H1 (cell line): ENCODE results near the gene DNAJC16. TPM values are rescaled to one million over a fixed set of nuclear protein-coding genes. Genes with fewer than 3 reads are reported as not detected.

Experiments used
- CTCF ChIA-PET: fragments of 300-600 bp; sonication (Branson Sonifier 250); formaldehyde crosslinking; loops from one replicate; lab custom pipeline; 2021; ENCODE audit not compliant: partially characterized antibody; lab: Charles Lee
- POLR2A ChIA-PET: fragments of 300-600 bp; sonication (Branson Sonifier 250); formaldehyde crosslinking; loops from one replicate; lab custom pipeline; 2021; ENCODE audit warnings: inconsistent platforms; ENCODE audit not compliant: partially characterized antibody; lab: Charles Lee
- DNase-seq, 2 experiments: peaks; one replicate each; pipeline versions ENCODE4 v3.0.0 to v3.0.0-alpha.2; 2010 to 2022; ENCODE audit warnings: low spot score in 2 of 2, low read depth in 1 of 2, mixed read lengths in 1 of 2
- FAIRE-seq: peaks from 2 replicates; lab custom pipeline; 2011; peaks lifted over from hg19 to GRCh38; lab: Jason Lieb, UNC
- H2AFZ ChIP-seq: 2 replicates; pipeline ENCODE4 v1.8.1; 2012; ENCODE audit warnings: low read length, inconsistent platforms
- H2AK5ac ChIP-seq: 2 replicates; pipeline ENCODE4 v1.6.1; 2013; ENCODE audit warnings: low read depth, low read length
- H2BK120ac ChIP-seq: replicated peaks from 2 replicates; pipeline ENCODE3; 2013; ENCODE audit warnings: low read depth, low read length, inconsistent platforms
- H2BK12ac ChIP-seq: 2 replicates; pipeline ENCODE4 v1.6.1; 2013; ENCODE audit warnings: low read depth, low read length
- H2BK15ac ChIP-seq: 2 replicates; pipeline ENCODE4 v1.6.1; 2013; ENCODE audit warnings: low read length
- H2BK20ac ChIP-seq: 2 replicates; pipeline ENCODE4 v1.6.1; 2013; ENCODE audit warnings: low read length
- H2BK5ac ChIP-seq: 2 replicates; pipeline ENCODE4 v1.6.1; 2013; ENCODE audit warnings: low read depth, low read length
- H3K14ac ChIP-seq: 2 replicates; pipeline ENCODE4 v1.6.1; 2013; ENCODE audit warnings: inconsistent platforms; ENCODE audit not compliant: insufficient read length
- H3K18ac ChIP-seq: 2 replicates; pipeline ENCODE4 v1.6.1; 2013; ENCODE audit warnings: low read length; ENCODE audit errors: extremely low read depth
- H3K23ac ChIP-seq: 2 replicates; pipeline ENCODE4 v1.6.1; 2013; ENCODE audit warnings: inconsistent platforms; ENCODE audit not compliant: insufficient read length
- H3K23me2 ChIP-seq: 2 replicates; pipeline ENCODE4 v1.6.1; 2013; ENCODE audit warnings: low read depth, low read length
- H3K27ac ChIP-seq: 2 replicates; pipeline ENCODE4 v1.6.1; 2011; ENCODE audit warnings: low read depth, low read length, inconsistent platforms
- H3K27me3 ChIP-seq, 4 experiments: replicated peaks in 1 of 4; 1 replicate in 1 of 4; 2 replicates in 3 of 4; pipeline versions ENCODE4 v1.6.1 to v1.8.1; 2011 to 2013; ENCODE audit warnings: low read length in 3 of 4, mild to moderate bottlenecking in 3 of 4, inconsistent platforms in 2 of 4, mixed read lengths in 2 of 4, moderate library complexity in 1 of 4; ENCODE audit not compliant: control insufficient read depth in 3 of 4, insufficient read depth in 3 of 4; ENCODE audit errors: extremely low read depth in 1 of 4
- H3K36me3 ChIP-seq, 4 experiments: 2 replicates each; pipeline versions ENCODE4 v1.6.1 to v1.8.1; 2011 to 2013; ENCODE audit warnings: mild to moderate bottlenecking in 4 of 4, low read length in 3 of 4, moderate library complexity in 2 of 4, control low read depth in 1 of 4, inconsistent platforms in 1 of 4; ENCODE audit not compliant: insufficient read depth in 4 of 4, control insufficient read depth in 2 of 4
- H3K4ac ChIP-seq: replicated peaks from 2 replicates; pipeline ENCODE3; 2013; ENCODE audit warnings: low read length, low read depth, mixed read lengths, inconsistent platforms; ENCODE audit not compliant: insufficient read length
- H3K4me1 ChIP-seq, 4 experiments: replicated peaks in 1 of 4; 1 replicate in 1 of 4; 2 replicates in 3 of 4; pipeline versions ENCODE4 v1.6.1 to v1.8.1; 2011 to 2013; ENCODE audit warnings: low read length in 3 of 4, inconsistent platforms in 2 of 4, mixed read lengths in 1 of 4; ENCODE audit not compliant: insufficient read depth in 4 of 4, control insufficient read depth in 3 of 4
- H3K4me2 ChIP-seq, 2 experiments: 2 replicates each; pipeline versions ENCODE4 v1.6.1 to v1.8.1; 2011 to 2013; ENCODE audit warnings: low read depth in 2 of 2, low read length in 2 of 2, control low read depth in 1 of 2, inconsistent platforms in 1 of 2, mild to moderate bottlenecking in 1 of 2; ENCODE audit not compliant: insufficient read depth in 1 of 2
- H3K4me3 ChIP-seq, 4 experiments: fragments of 200-600, 300-600 bp in 1 of 4; sonication (generic), shearing (Covaris generic), sonication (Bioruptor Twin) in 1 of 4; 2 replicates each; pipeline versions ENCODE4 v1.5.1 to v1.8.1; 2011 to 2016; ENCODE audit warnings: low read length in 4 of 4, low read depth in 3 of 4, control low read depth in 2 of 4, inconsistent platforms in 2 of 4, mild to moderate bottlenecking in 2 of 4, mixed read lengths in 1 of 4, moderate library complexity in 1 of 4; ENCODE audit not compliant: insufficient read depth in 2 of 4; ENCODE audit errors: extremely low read depth in 1 of 4
- H3K56ac ChIP-seq: replicated peaks from 2 replicates; pipeline ENCODE3; 2013; ENCODE audit warnings: low read depth, mild to moderate bottlenecking, mixed read lengths, low read length, inconsistent platforms; ENCODE audit not compliant: insufficient read length
- H3K79me1 ChIP-seq: 2 replicates; pipeline ENCODE4 v1.6.1; 2013; ENCODE audit warnings: low read depth, low read length, control low read depth
- H3K79me2 ChIP-seq, 2 experiments: 2 replicates each; pipeline versions ENCODE4 v1.6.1 to v1.8.1; 2012 to 2013; ENCODE audit warnings: low read length in 2 of 2, mild to moderate bottlenecking in 2 of 2, inconsistent platforms in 1 of 2; ENCODE audit not compliant: insufficient read depth in 2 of 2, control insufficient read depth in 1 of 2
- H3K9ac ChIP-seq, 4 experiments: replicated peaks in 1 of 4; 1 replicate in 1 of 4; 2 replicates in 3 of 4; pipeline versions ENCODE4 v1.6.1 to v1.8.1; 2011 to 2013; ENCODE audit warnings: low read depth in 3 of 4, low read length in 3 of 4, control low read depth in 2 of 4, mild to moderate bottlenecking in 2 of 4, moderate library complexity in 2 of 4, inconsistent platforms in 1 of 4; ENCODE audit errors: extremely low read depth in 1 of 4
- H3K9me3 ChIP-seq, 2 experiments: 2 replicates each; pipeline versions ENCODE4 v1.6.1 to v1.8.1; 2012 to 2013; ENCODE audit warnings: mild to moderate bottlenecking in 2 of 2, moderate library complexity in 2 of 2, control low read depth in 1 of 2, inconsistent platforms in 1 of 2, low read depth in 1 of 2, low read length in 1 of 2, mixed read lengths in 1 of 2; ENCODE audit not compliant: insufficient read depth in 2 of 2
- H4K20me1 ChIP-seq, 2 experiments: replicated peaks in 1 of 2; 2 replicates each; pipeline versions ENCODE3 to v1.8.1; 2011 to 2013; ENCODE audit warnings: inconsistent platforms in 2 of 2, low read length in 2 of 2, mild to moderate bottlenecking in 1 of 2; ENCODE audit not compliant: insufficient read depth in 2 of 2, control insufficient read depth in 1 of 2
- H4K5ac ChIP-seq: 2 replicates; pipeline ENCODE4 v1.6.1; 2013; ENCODE audit warnings: low read length, low read depth, mixed read lengths, inconsistent platforms; ENCODE audit not compliant: insufficient read length
- H4K8ac ChIP-seq: 2 replicates; pipeline ENCODE4 v1.8.0; 2013; ENCODE audit warnings: mild to moderate bottlenecking, moderate library complexity, low read length, inconsistent platforms; ENCODE audit not compliant: insufficient read depth; ENCODE audit errors: extremely low read depth
- H4K91ac ChIP-seq: replicated peaks from 2 replicates; pipeline ENCODE3; 2013; ENCODE audit warnings: low read length, mixed read lengths, inconsistent platforms; ENCODE audit not compliant: insufficient read length
- BACH1 ChIP-seq: IDR thresholded peaks from 2 replicates; pipeline ENCODE4 v1.6.1; 2012; ENCODE audit warnings: low read length, improper control_type of control experiment
- BRCA1 ChIP-seq: IDR thresholded peaks from 2 replicates; pipeline ENCODE4 v1.6.1; 2012; ENCODE audit warnings: low read depth, low read length, improper control_type of control experiment
- CHD2 ChIP-seq: IDR thresholded peaks from 2 replicates; pipeline ENCODE4 v1.6.1; 2012; ENCODE audit warnings: low read length, improper control_type of control experiment
- CTBP2 ChIP-seq: IDR thresholded peaks from 2 replicates; pipeline ENCODE4 v1.7.0; 2011; ENCODE audit warnings: borderline replicate concordance, mild to moderate bottlenecking, moderate library complexity, mixed read lengths, low read length; ENCODE audit not compliant: insufficient read depth, insufficient read length
- RFX5 ChIP-seq: IDR thresholded peaks from 2 replicates; pipeline ENCODE4 v1.6.1; 2011; ENCODE audit warnings: low read depth, low read length, improper control_type of control experiment, borderline replicate concordance
- RXRA ChIP-seq: IDR thresholded peaks from 2 replicates; pipeline ENCODE4 v1.6.1; 2011; ENCODE audit warnings: low read depth, mild to moderate bottlenecking, low read length, moderate library complexity; ENCODE audit not compliant: insufficient read depth
- SP1 ChIP-seq: IDR thresholded peaks from 2 replicates; pipeline ENCODE4 v1.6.1; 2011; ENCODE audit warnings: low read depth, low read length
- WGBS, 2 experiments: shearing (Covaris generic) in 1 of 2; methylation state at CpG; one replicate each; pipeline versions ENCODE4 v1.1.6 to v1.1.7; 2013 to 2015; ENCODE audit warnings: low lambda C conversion rate in 2 of 2, mixed read lengths in 2 of 2, inconsistent platforms in 1 of 2, low coverage in 1 of 2, missing lambda C conversion rate in 1 of 2; ENCODE audit not compliant: insufficient replicate concordance in 2 of 2, insufficient coverage in 1 of 2, insufficient read length in 1 of 2; ENCODE audit errors: extremely low coverage in 1 of 2, missing lambda C conversion rate in 1 of 2; 5-methylcytosine and 5-hydroxymethylcytosine counted together
- polyA plus RNA-seq, 7 experiments: library from polyadenylated mRNA; depleted of rRNA in 3 of 7; stranded (reverse) in 5 of 7; unstranded in 2 of 7; fragments of >200 nt in 5 of 7; fragments of 200-250 nt in 2 of 7; gene quantifications; 1 replicate in 5 of 7; 2 replicates in 1 of 7; 4 replicates in 1 of 7; pipeline versions ENCODE4 v1.2.1 to v1.2.3, GENCODE V29; 2011 to 2013; ENCODE audit warnings: missing spikeins in 2 of 7, mixed read lengths in 2 of 7
- total RNA-seq: library from RNA; stranded (reverse); fragmentation: NEBNext Ultra II Directional; extraction: Animal tissue kit (Norgen Biotek cat#: 25700); gene quantifications from 2 replicates; pipeline ENCODE4 v1.2.1, GENCODE V29; 2021
- TF ChIP-seq, protein P1 (sequence below): IDR thresholded peaks from 2 replicates; pipeline ENCODE4 v1.6.1; 2011; ENCODE audit warnings: low read depth, mild to moderate bottlenecking, low read length; ENCODE audit not compliant: insufficient read depth

The DNAJC16 gene
- total and polyA plus RNA-seq, 2 of the 8 experiments (the other 6 are each of a cell fraction or from before 2014, with no cell fraction given), result 7.9 to 23.3 TPM

DNA sequence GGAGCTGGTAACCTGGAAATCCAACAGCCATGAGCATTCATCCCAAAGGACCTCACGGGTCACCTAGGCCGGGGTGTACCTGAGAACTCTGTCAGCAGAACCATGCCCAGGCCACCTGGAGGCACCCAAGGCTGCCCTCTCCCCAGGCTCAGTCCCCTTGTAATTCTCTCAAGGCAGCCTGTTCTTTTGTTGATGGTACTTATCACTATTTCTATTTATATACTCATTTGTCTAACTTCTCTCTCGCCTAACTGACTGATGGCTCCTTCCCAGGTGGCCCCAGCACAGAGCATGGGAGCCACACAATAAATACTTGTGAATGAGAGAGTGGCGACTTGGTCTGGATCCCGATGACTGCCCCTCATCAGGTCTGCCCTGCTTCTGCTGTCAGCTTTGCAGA lies 19.4 kb upstream of the DNAJC16 start:
- Histone ChIP-seq H3K4me3 (peak overlapping the region in 1 of 4 experiments; percentile 25; a peak in 1 of 8 replicates), H3K4me1 (peaks cover 13 to 31% (median 23%) of the 10 kb centered on the region in 4 experiments), H3K4me2 (peak overlapping the region in 1 of 2 experiments; percentile 41; a peak in 2 of 4 replicates), H2BK15ac (no peak overlapping the region), H3K27me3 (no peaks in the 10 kb centered on the region), H3K18ac (peak overlapping the region; percentile 48), H3K23ac (no peak overlapping the region), H3K14ac (no peak overlapping the region), H3K4ac (peak overlapping the region; percentile 76), H3K23me2 (no peaks in the 10 kb centered on the region), H2BK5ac (peak overlapping the region; percentile 88; the same call in 1 of the 2 replicates), H4K20me1 (no peaks in the 10 kb centered on the region), H2BK120ac (peak overlapping the region; percentile 36), H2BK12ac (peak overlapping the region; percentile 68; the same call in 1 of the 2 replicates), H4K5ac (peak overlapping the region; percentile 31), H3K27ac (peak overlapping the region; percentile 7; the same call in 1 of the 2 replicates), H4K91ac (peak overlapping the region; percentile 38), H4K8ac (no peak overlapping the region), H3K79me2 (peaks cover 0 to 8% of the 10 kb centered on the region in 2 experiments; a peak in 1 of 4 replicates), H3K9me3 (no peaks in the 10 kb centered on the region), H3K56ac (no peak overlapping the region), H2AK5ac (0 out of 2 replicates have a peak overlapping the region, but pooled peaks have one; percentile 28), H2BK20ac (0 out of 2 replicates have a peak overlapping the region, but pooled peaks have one; percentile 72), H3K36me3 (peaks cover 0 to 6% (median 2%) of the 10 kb centered on the region in 4 experiments; a peak in 3 of 8 replicates), H2AFZ (no peak overlapping the region), H3K79me1 (no peaks in the 10 kb centered on the region; the same call in 1 of the 2 replicates), H3K9ac (no peak overlapping the region)
- 73% methylated on average over 5 of the region's 5 CpGs; no CpG with 5 or more reads in 1 of the 2 experiments for WGBS, 2 experiments
- CTCF ChIA-PET, result no interaction called here
- POLR2A ChIA-PET, result interaction anchor here (1.0 kb wide), 1 partner anchor 11 kb away, joined by 4 read pairs; no protein-coding TSS in a partner anchor
- DNase-seq (no peak), FAIRE-seq (no peak)
- TF ChIP-seq BRCA1 (no peak), RFX5 (no peak), CTBP2 (no peak), CHD2 (no peak), BACH1 (no peak), RXRA (no peak), SP1 (no peak)
- TF ChIP-seq, protein P1, sequence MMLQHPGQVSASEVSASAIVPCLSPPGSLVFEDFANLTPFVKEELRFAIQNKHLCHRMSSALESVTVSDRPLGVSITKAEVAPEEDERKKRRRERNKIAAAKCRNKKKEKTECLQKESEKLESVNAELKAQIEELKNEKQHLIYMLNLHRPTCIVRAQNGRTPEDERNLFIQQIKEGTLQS, result no peak
